ENCODE results near the gene TMEM63A. TPM values are rescaled to one million over a fixed set of nuclear protein-coding genes. Genes with fewer than 3 reads are reported as not detected.

TMEM63A gene
- total RNA-seq, 4 donors from 2014 or later = 14.6 to 30.7 (median 24.5) TPM

GRCh38 chr1:225896494-225896893, 14.3 kb upstream of the TMEM63A start:
- no peaks in the 10 kb centered on the region for H3K27me3 ChIP-seq
- no peak for DNase-seq (ENCODE audit: extremely low spot score)
- 45% methylated on average over 5 of the region's 5 CpGs for WGBS
- H3K4me3 ChIP-seq = no peak overlapping the region
- TF ChIP-seq POLR2A (IDR thresholded peaks at IDR 0.05; ENCODE audit: low read depth) (no peak), CTCF (IDR thresholded peaks at IDR 0.05) (no peak), EP300 (IDR thresholded peaks at IDR 0.05) (no peak), POLR2AphosphoS5 (IDR thresholded peaks at IDR 0.05) (no peak)
- no peaks in the 10 kb centered on the region for H3K9me3 ChIP-seq
- H3K4me1 ChIP-seq = peaks cover 0 to 13% (median 7%) of the 10 kb centered on the region in 4 donors
- intact Hi-C loops (cut with DNase I) = no loop called here
- H3K36me3 ChIP-seq = no peaks in the 10 kb centered on the region
- H3K27ac ChIP-seq (replicated peaks in 1 of 4) = no peak overlapping the region

- 87% methylated on average over 6 of the region's 6 CpGs for WGBS
- H3K27ac ChIP-seq (replicated peaks in 1 of 4) = no peak overlapping the region
- no peak overlapping the region for H3K4me3 ChIP-seq
- H3K27me3 ChIP-seq = peaks cover 0 to 17% (median 0%) of the 10 kb centered on the region in 4 donors
- H3K36me3 ChIP-seq = no peaks in the 10 kb centered on the region
- intact Hi-C loops (cut with DNase I) = no loop called here
- H3K9me3 ChIP-seq = no peaks in the 10 kb centered on the region
- peaks cover 0 to 13% (median 7%) of the 10 kb centered on the region in 4 donors for H3K4me1 ChIP-seq
- TF ChIP-seq POLR2A (IDR thresholded peaks at IDR 0.05; ENCODE audit: low read depth) = no peak
- no peak for TF ChIP-seq CTCF (IDR thresholded peaks at IDR 0.05)
- no peak for TF ChIP-seq POLR2AphosphoS5 (IDR thresholded peaks at IDR 0.05)
- no peak for TF ChIP-seq EP300 (IDR thresholded peaks at IDR 0.05)
- DNase-seq (ENCODE audit: extremely low spot score) = no peak
These were observed 10.1 kb upstream of the TMEM63A start for GRCh38 chr1:225892307-225892706.

- H3K36me3 ChIP-seq = no peaks in the 10 kb centered on the region
- intact Hi-C loops (cut with DNase I) = no loop called here
- H3K9me3 ChIP-seq = no peaks in the 10 kb centered on the region
- H3K27me3 ChIP-seq = peaks cover 0 to 17% (median 0%) of the 10 kb centered on the region in 4 donors
- H3K27ac ChIP-seq (replicated peaks in 1 of 4) = no peak overlapping the region
- H3K4me1 ChIP-seq = peaks cover 0 to 6% (median 2%) of the 10 kb centered on the region in 4 donors
- H3K4me3 ChIP-seq = no peak overlapping the region
- TF ChIP-seq POLR2A (IDR thresholded peaks at IDR 0.05; ENCODE audit: low read depth) (no peak), EP300 (IDR thresholded peaks at IDR 0.05) (no peak), CTCF (IDR thresholded peaks at IDR 0.05) (no peak), POLR2AphosphoS5 (IDR thresholded peaks at IDR 0.05) (no peak)
- DNase-seq (ENCODE audit: extremely low spot score) = no peak
- 93% methylated on average over 14 of the region's 14 CpGs for WGBS
These were observed 9.2 kb upstream of the TMEM63A start for GRCh38 chr1:225891229-225891972.

- intact Hi-C loops (cut with DNase I) = no loop called here
These were observed 8.4 kb upstream of the TMEM63A start for GRCh38 chr1:225890346-225891228.

More at GRCh38 chr1:225890346-225891228, 8.4 kb upstream of the TMEM63A start:
- no peaks in the 10 kb centered on the region for H3K4me1 ChIP-seq
- DNase-seq (ENCODE audit: extremely low spot score) = no peak
- H3K27me3 ChIP-seq = peaks cover 0 to 17% (median 0%) of the 10 kb centered on the region in 4 donors
- H3K4me3 ChIP-seq = no peak overlapping the region
- H3K27ac ChIP-seq (replicated peaks in 1 of 4) = no peak overlapping the region
- H3K9me3 ChIP-seq = no peaks in the 10 kb centered on the region
- 78% methylated on average over 5 of the region's 6 CpGs for WGBS
- TF ChIP-seq POLR2AphosphoS5 (IDR thresholded peaks at IDR 0.05) (no peak), EP300 (IDR thresholded peaks at IDR 0.05) (no peak), CTCF (IDR thresholded peaks at IDR 0.05) (no peak), POLR2A (IDR thresholded peaks at IDR 0.05; ENCODE audit: low read depth) (no peak)
- H3K36me3 ChIP-seq = no peaks in the 10 kb centered on the region
